Limb (tissue), 2 donors: Measurements from ENCODE around the gene CFAP119.

Experiments used
- DNase-seq, 2 donors: peaks; one replicate each; pipeline ENCODE4 v3.0.0-alpha.2; 2016; ENCODE audit errors: extremely low spot score in 2 of 2

The CFAP119 gene

DNA sequence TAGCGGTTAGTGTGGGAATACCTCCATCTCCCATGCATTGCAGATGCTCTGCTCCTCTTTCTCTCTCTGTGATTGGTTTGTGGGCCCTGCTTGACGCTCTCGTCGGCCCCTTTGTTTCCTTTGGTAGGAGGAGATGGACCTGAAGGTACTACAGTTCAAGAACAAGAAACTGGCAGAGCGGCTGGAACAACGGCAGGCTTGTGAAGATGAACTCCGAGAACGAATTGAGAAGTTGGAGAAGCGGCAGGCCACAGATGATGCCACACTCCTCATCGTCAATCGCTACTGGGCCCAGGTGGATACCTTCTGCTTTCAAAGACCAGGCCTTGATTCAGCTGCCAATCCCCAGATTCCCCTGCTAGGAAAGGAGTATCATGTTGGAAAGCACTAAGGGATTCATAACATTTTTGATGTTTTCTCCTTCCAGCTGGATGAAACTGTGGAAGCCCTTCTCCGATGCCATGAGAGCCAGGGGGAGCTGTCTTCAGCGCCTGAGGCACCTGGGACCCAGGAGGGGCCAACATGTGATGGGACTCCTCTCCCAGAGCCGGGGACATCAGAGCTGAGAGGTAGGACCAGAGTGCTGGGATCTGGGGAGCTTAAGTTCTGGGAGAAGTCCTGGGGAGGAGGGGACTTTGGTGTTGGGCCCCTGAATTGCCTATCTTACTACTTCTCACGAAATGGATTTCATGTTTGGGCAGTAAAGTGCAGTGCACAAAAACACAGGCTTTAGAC is 1.3 kb upstream of the CFAP119 start:
- DNase-seq, result peak in 1 of 2 donors; percentile 18

DNA sequence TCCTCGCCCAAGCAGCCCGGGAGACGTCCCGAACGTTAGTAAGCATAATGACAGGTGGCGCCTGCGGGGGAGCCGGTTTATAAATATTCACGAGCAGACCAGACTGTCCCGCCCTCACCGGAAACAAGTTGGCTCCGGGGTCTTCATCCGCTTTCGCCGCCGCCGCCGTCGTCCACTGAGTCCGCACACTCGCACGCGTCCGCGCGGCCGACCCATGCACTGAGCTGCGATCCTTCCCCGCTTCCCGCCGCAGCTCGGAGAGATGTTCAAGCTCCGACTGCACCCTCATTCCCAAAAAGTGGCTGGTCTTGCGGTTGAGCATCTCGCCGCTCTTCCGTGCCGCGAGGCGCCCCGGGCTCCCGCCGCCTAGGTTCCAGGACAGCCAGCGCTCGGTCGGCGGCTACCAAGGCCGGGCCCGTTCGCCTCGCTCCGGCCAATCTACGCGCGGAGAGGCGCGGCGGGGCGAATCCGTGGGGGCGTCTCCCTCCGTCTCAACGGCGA is 385 bp downstream of the CFAP119 start:
- DNase-seq, result peak in 1 of 2 donors; percentile 50

- no peak for DNase-seq
These were observed 1.1 kb downstream of the CFAP119 start for GRCh38 chr16:30760577-30761426.

DNA sequence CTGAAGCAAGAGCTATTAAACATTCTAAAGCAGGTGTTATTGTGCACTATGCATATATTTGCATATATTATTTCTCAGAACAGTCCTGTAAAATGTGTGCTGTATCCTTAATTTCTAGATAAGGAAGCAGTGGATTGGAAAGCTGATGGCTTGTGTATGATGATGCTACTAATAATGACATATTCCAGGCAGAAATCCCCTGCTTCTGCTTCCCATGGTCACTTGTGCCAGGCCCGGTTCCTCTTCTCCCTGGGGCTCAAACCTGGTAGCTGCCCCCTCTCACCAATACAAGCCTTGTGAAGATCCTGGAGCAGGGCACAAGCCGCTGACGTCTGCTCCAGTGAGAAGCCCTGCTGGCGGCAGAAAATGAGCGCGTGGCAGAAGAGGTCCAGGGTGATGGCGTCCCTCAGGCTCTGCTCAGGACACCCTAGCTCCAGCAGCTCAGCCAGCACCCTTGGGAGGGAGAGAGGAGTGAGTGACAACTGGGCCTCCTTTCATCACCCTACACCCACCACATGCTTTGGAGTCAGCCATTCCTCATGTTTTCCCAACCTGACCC is 1.8 kb downstream of the CFAP119 start:
- no peak for DNase-seq

DNA sequence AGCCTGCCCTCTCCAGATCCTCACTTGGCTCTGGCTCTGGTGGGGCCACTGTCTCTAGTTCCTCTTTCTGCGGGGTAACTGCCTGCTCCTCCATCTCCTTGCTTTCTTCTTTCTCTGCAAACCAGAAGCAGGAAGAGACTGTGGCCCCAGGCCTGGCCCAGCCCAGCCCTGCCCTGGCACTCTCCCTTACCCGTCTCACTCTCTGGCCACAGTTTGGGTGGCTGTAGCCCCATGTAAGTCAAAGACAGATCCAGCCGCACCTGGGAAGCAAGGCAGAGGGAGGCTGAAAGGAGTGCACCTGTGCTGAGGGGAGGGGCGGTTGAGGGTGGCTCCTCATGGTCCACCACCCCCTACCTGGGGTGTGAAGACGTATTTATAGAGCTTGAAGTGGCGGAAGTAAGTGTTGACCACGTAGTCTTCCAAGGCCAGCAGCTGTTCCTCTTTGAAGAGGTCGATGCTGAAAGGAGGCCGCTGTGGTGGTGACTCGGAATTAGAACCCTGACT is 2.8 kb downstream of the CFAP119 start:
- no peak for DNase-seq

DNA sequence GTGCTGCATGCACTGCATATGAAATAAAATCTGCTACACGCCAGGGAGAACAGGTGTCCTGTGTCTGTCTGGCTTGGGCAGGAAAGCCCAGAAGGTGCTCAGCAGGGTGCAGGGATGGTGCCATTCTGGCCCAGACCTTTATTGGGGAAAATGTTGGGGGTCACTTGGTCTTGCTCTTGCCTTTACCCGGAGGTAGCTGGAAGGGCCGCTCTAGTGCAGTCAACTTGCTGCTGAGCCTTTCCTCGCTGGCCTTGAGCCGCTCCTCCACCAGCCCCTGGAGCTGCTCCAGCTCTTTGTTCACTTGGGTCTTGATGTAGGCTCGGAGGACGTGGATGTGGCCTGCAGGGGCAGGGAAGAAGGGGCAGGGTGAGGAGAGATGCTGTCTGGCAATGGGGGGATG is 4.5 kb downstream of the CFAP119 start:
- no peak for DNase-seq

GRCh38 chr16:30756781-30757100 is 5.1 kb downstream of the CFAP119 start:
- no peak for DNase-seq

GRCh38 chr16:30755955-30756780 is 5.7 kb downstream of the CFAP119 start:
- no peak for DNase-seq

- no peak for DNase-seq
These were observed 8.3 kb downstream of the CFAP119 start for GRCh38 chr16:30753596-30753995.

GRCh38 chr16:30750876-30751465 is 10.9 kb downstream of the CFAP119 start:
- DNase-seq, result no peak

DNA sequence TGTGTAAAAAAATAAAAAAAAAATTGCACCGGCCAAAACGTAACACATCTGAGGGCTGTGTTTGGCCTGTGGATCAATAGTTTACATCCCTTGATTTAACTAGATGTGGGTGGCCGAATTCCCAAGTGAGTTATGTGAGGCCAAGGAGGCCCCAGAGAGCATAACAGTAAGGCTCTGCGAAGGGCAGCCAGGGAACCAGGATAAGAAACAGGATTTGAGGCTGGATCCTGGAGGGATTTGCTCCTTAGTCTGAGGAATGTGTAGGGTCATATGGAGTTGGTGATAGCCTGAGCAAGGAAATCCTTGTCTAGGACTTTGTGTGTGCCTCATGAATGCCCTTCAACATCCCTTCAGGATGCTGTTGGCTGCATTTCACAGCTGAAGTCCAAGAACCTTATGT is 11.7 kb downstream of the CFAP119 start:
- DNase-seq, result no peak

GRCh38 chr16:30748634-30749445 is 13.0 kb downstream of the CFAP119 start:
- DNase-seq, result no peak

- peak; percentile 98 to 99 for DNase-seq
These were observed 13.8 kb downstream of the CFAP119 start, which contains the start of gene PHKG2 for GRCh38 chr16:30747799-30748633. PHKG2 (plus strand) TSS chr16:30748425; CDS start chr16:30748821, 396 bp downstream.

DNA sequence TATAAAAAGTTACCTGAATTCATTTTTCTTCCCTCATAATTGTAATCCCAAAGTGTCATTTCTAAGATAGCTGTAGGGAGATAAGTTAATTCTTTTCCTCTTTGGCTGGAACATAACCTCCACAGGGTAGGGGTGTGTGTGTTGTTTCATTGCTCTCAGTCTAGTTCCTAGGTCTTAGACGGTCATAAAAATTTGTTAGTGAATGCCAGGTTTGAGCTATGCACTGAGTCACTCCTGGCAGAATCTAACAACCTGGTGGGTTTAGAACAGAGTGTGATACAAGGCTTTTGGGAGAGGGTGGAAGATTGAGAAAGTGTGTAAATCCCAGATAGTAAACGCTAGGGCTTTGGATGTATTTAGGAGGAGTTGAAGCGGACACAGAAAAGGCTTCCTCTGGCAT is 14.5 kb downstream of the CFAP119 start:
- no peak for DNase-seq

DNA sequence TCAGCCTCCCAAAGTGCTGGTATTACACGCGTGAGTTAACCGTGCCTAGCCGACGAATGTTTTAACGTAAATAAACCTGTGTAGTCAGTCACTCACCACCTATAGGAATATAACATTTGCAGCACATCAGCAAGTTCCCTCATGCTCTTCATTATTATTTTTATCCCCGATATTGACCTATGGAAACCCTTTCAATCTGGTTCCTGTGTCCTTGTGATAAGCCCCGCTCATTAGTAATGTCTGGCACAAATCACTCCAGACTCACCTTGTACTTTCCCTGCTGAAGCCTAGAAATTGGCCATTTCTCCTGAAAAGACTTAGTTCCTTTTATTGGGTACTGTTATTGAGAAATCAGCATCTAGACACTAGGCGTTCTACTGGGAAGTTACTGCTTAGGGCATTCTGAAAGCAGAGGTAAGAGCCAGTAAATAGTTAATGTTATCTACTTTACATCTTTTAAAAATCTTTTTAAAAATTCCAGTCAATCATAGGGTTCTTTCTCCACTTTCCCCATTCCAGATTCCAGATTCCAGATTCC is 15.2 kb downstream of the CFAP119 start:
- DNase-seq, result no peak

DNA sequence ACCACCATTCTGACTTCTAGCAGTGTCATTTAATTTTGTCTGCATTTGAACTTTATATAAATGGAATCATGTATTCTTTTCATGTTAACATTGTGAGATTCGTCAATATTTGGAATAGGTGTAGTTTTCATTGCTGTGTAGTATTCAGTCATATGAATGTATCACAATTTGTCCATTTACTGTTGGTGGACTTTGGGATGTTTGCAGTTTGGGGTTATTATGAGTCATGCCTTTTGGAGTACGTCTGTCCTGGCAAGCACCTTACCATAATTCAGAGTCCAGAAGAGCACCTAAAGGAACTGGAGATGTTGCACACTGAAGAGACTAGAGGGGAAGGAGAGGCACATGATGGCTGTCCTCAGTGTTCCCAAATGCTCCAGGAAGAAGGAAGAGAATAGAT is 16.8 kb downstream of the CFAP119 start:
- DNase-seq, result no peak

- DNase-seq, result no peak
These were observed 17.7 kb downstream of the CFAP119 start for GRCh38 chr16:30744183-30744582.

DNA sequence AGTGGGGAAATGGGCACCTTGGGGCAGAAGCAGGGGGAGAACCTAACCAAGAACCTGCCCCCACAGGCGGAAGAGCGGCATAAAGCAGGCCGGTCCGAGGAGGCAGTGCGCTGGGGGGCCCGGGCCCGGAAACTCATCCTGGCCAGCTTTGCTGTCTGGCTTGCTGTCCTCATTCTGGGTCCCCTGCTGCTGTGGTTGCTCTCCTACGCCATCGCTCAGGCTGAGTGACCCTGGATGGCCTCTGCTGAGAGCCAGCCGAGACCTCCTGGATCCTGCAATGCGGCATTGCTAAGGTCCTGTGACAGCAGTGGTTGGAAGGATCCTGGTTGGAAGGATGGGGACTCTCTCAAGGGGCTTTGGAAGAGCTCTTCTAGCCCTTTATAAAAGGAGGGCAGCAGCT is 18.1 kb downstream of the CFAP119 start:
- no peak for DNase-seq

DNA sequence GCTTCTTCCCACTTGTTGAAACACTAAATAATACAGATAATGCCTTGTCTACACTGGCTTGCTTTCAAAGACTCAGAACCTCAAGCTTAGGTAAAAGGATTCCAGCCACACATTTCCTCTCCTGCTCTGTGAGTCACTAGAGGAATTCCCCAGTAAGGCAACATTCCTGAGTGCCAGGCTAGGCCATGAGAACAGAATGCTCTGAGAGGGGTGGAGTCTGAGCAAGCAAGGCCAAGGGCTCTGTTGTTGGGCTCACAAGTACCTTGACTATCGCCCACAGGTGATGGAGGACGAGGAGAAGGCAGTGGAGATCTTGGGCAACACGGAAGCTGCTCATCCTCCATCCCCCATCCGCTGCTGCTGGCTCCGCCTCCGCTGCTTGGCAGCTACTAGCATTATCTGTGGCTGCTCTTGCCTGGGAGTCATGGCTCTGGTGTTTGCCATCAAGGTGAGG is 20.4 kb downstream of the CFAP119 start:
- DNase-seq, result no peak
